Measurements from ENCODE around the gene CST8. TPM values are rescaled to one million over a fixed set of nuclear protein-coding genes. Genes with fewer than 3 reads are reported as not detected.

The CST8 gene
- total and polyA plus RNA-seq, 2 experiments from 2014 or later = not detected

DNA sequence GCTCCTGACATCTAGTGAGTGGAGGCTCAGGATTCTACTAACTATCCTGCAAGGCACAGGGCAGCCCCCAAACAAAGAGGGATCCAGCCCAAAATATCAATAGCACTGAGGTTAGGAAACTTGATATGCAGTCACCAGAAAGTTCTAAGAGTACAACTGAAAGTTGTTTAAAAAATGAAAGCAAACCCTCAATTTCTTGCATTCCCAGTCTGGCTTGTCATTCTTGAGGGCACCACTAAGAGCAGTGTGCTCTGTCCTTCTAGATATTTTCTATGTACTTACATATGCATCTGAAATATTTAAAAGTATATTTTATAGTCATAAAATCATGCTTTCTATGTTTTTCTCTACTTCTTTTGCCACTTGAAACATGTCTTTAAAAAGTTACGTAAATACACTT lies 35.9 kb downstream of the CST8 start:
- no peak overlapping the region for H3K4me2 ChIP-seq

DNA sequence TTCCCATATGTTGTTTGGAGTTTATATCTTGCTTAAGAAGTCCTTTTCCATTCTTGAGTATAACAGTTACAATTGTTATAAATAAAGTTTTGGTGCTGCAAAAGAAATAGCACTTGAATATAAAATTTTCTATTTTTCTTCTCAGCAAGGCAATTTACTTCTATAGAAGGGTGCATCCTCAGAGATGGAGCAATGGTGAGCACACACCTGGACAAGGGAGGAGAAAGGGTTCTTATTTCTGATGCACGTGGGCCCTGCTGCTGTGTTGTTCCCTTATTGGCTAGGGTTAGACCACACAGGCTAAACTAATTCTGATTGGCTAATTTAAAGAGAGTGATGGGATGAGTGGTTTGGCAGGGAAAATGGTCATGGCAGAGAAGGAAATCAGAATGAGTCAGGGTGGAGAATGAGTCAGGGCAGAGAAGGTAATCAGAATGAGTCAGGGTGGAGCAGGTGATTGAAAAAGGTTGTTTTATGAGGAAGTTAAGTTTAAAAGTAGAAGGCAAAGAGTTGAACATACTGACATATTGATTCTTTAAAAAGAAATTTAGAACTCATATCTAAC lies 38.0 kb downstream of the CST8 start:
- WGBS (ENCODE audit: low lambda C conversion rate, missing lambda C conversion rate) = 31% methylated on average over 1 of the region's 1 CpG
- H2AFZ ChIP-seq = no peak overlapping the region
- H3K9me3 ChIP-seq (ENCODE audit: low read depth) = no peaks in the 10 kb centered on the region

More for the DNA sequence above, 35.9 kb downstream of the CST8 start:
- Histone ChIP-seq H4K20me1 (ENCODE audit: insufficient read depth, poor library complexity, severe bottlenecking) (no peaks in the 10 kb centered on the region), H3K9me2 (replicated peaks; ENCODE audit: insufficient read depth) (no peaks in the 10 kb centered on the region), H3K27ac (no peak overlapping the region), H3K36me3 (replicated peaks; ENCODE audit: insufficient read depth, low read depth) (no peaks in the 10 kb centered on the region), H3K4me1 (ENCODE audit: insufficient read depth) (no peaks in the 10 kb centered on the region), H3K9me3 (ENCODE audit: low read depth) (no peaks in the 10 kb centered on the region), H3K4me3 (no peak overlapping the region), H3K27me3 (no peaks in the 10 kb centered on the region), H2AFZ (no peak overlapping the region), H3K79me2 (no peaks in the 10 kb centered on the region)
- DNase-seq (ENCODE audit: low spot score) = no peak
- no peak for TF ChIP-seq EZH2 (IDR thresholded peaks at IDR 0.05; ENCODE audit: borderline replicate concordance)
- TF ChIP-seq EZH2phosphoT487 (IDR thresholded peaks at IDR 0.05; ENCODE audit: low read depth, severe bottlenecking, unreplicated experiment) = no peak
- TF ChIP-seq, protein P1, sequence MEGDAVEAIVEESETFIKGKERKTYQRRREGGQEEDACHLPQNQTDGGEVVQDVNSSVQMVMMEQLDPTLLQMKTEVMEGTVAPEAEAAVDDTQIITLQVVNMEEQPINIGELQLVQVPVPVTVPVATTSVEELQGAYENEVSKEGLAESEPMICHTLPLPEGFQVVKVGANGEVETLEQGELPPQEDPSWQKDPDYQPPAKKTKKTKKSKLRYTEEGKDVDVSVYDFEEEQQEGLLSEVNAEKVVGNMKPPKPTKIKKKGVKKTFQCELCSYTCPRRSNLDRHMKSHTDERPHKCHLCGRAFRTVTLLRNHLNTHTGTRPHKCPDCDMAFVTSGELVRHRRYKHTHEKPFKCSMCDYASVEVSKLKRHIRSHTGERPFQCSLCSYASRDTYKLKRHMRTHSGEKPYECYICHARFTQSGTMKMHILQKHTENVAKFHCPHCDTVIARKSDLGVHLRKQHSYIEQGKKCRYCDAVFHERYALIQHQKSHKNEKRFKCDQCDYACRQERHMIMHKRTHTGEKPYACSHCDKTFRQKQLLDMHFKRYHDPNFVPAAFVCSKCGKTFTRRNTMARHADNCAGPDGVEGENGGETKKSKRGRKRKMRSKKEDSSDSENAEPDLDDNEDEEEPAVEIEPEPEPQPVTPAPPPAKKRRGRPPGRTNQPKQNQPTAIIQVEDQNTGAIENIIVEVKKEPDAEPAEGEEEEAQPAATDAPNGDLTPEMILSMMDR (IDR thresholded peaks at IDR 0.05; ENCODE audit: poor library complexity) = peak; percentile 8
- WGBS (ENCODE audit: low lambda C conversion rate, missing lambda C conversion rate) = 100% methylated on average over 1 of the region's 1 CpG

DNA sequence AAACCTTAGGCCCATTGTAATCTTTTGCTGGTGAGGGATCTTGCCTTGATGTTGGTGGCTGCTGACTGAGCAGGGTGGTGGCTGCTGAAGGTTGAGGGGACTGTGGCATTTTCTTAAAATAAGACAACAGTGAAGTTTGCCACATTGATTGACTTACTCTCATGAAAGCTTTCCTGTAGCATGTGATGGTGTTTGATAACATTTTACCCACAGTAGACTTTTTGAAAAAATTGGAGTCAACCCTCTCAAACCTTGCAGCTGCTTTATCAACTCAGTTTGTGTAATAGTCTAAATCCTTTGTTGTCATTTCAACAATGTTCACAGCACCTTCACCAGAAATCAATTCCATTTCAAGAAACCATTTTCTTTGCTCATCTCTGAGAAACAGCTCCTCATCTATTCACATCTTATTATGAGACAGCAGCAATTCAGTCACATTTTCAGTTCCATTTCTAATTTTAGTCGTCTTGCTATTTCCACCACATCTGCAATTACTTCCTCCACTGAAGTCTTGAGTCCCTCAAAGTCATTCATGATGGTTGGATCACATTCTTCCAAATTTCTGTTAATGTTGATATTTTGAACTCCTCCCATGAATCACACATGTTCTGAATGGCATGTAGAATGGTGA lies 40.1 kb downstream of the CST8 start:
- H3K9me2 ChIP-seq (replicated peaks; ENCODE audit: insufficient read depth) = no peaks in the 10 kb centered on the region
- H2AFZ ChIP-seq = no peak overlapping the region
- 90% methylated on average over 1 of the region's 1 CpG for WGBS (ENCODE audit: low lambda C conversion rate, missing lambda C conversion rate)
- no peaks in the 10 kb centered on the region for H3K9me3 ChIP-seq (ENCODE audit: low read depth)
- no peaks in the 10 kb centered on the region for H3K79me2 ChIP-seq
- H3K36me3 ChIP-seq (replicated peaks; ENCODE audit: insufficient read depth, low read depth) = no peaks in the 10 kb centered on the region
- H4K20me1 ChIP-seq (ENCODE audit: insufficient read depth, poor library complexity, severe bottlenecking) = no peaks in the 10 kb centered on the region
- no peak for TF ChIP-seq EZH2phosphoT487 (IDR thresholded peaks at IDR 0.05; ENCODE audit: low read depth, severe bottlenecking, unreplicated experiment)
- TF ChIP-seq EZH2 (IDR thresholded peaks at IDR 0.05; ENCODE audit: borderline replicate concordance) = no peak
- TF ChIP-seq, protein P1 (IDR thresholded peaks at IDR 0.05; ENCODE audit: poor library complexity) = no peak
- H3K4me2 ChIP-seq = no peak overlapping the region
- no peak overlapping the region for H3K27ac ChIP-seq
- H3K4me1 ChIP-seq (ENCODE audit: insufficient read depth) = no peaks in the 10 kb centered on the region
- H3K4me3 ChIP-seq = no peak overlapping the region
- no peak for DNase-seq (ENCODE audit: low spot score)
- H3K27me3 ChIP-seq = no peaks in the 10 kb centered on the region

More for the DNA sequence above, 38.0 kb downstream of the CST8 start:
- Histone ChIP-seq H3K27ac (peak overlapping the region; percentile 90), H3K36me3 (replicated peaks; ENCODE audit: insufficient read depth, low read depth) (no peaks in the 10 kb centered on the region), H3K4me2 (no peak overlapping the region), H3K4me3 (no peak overlapping the region), H4K20me1 (ENCODE audit: insufficient read depth, poor library complexity, severe bottlenecking) (no peaks in the 10 kb centered on the region), H3K9me2 (replicated peaks; ENCODE audit: insufficient read depth) (no peaks in the 10 kb centered on the region), H3K79me2 (no peaks in the 10 kb centered on the region), H3K27me3 (no peaks in the 10 kb centered on the region), H3K4me1 (ENCODE audit: insufficient read depth) (no peaks in the 10 kb centered on the region)
- TF ChIP-seq, protein P1 (IDR thresholded peaks at IDR 0.05; ENCODE audit: poor library complexity) = no peak
- TF ChIP-seq EZH2phosphoT487 (IDR thresholded peaks at IDR 0.05; ENCODE audit: low read depth, severe bottlenecking, unreplicated experiment) = no peak
- TF ChIP-seq EZH2 (IDR thresholded peaks at IDR 0.05; ENCODE audit: borderline replicate concordance) = no peak
- DNase-seq (ENCODE audit: low spot score) = peak; percentile 46

All from hepatocyte (in vitro differentiated cells).